Astrocyte (in vitro differentiated cells and primary cell): ENCODE results near the gene GRPEL2.

Experiments used
- CTCF ChIP-seq: IDR thresholded peaks from 2 replicates; pipeline ENCODE4 v1.5.1; 2011; ENCODE audit warnings: low read depth, mild to moderate bottlenecking, inconsistent platforms, low read length, moderate library complexity; ENCODE audit not compliant: insufficient read depth
- EZH2 ChIP-seq: IDR thresholded peaks from 2 replicates; pipeline ENCODE4 v1.6.1; 2012; ENCODE audit warnings: mild to moderate bottlenecking, low read length, inconsistent platforms; ENCODE audit not compliant: insufficient read depth

- TF ChIP-seq CTCF (no peak), EZH2 (no peak)
Observed at GRCh38 chr5:149304195-149305078, 40.9 kb upstream of the GRPEL2 start.
